Upper lobe of left lung (tissue), 6 donors: ENCODE results near the gene SNX1. TPM values are rescaled to one million over a fixed set of nuclear protein-coding genes. Genes with fewer than 3 reads are reported as not detected.

Source experiments
- ATAC-seq, 2 donors: fragments of 200-7000 bp; cut with Tn5 transposase; one replicate each; pipeline ENCODE4 v1.9.1; 2022; ENCODE audit warnings: mild to moderate bottlenecking in 2 of 2, moderate library complexity in 2 of 2; ENCODE audit not compliant: low FRiP score in 2 of 2
- DNase-seq, 2 donors: peaks; one replicate each; pipeline ENCODE4 v3.0.0-alpha.2; 2019 to 2020
- H3K27ac ChIP-seq, 4 donors: fragments of 200-600 bp; sonication (generic); one replicate each; pipeline ENCODE4 v1.5.1; 2016 to 2019
- H3K27me3 ChIP-seq, 4 donors: fragments of 200-600 bp; sonication (generic); one replicate each; pipeline ENCODE4 v1.5.1; 2017 to 2019
- H3K36me3 ChIP-seq, 4 donors: fragments of 200-600 bp; sonication (generic); one replicate each; pipeline ENCODE4 v1.5.1; 2016 to 2019
- H3K4me1 ChIP-seq, 4 donors: fragments of 200-600 bp; sonication (generic); one replicate each; pipeline ENCODE4 v1.5.1; 2018 to 2019
- H3K4me3 ChIP-seq, 4 donors: fragments of 200-600 bp; sonication (generic); one replicate each; pipeline ENCODE4 v1.5.1; 2017 to 2019; ENCODE audit warnings: mild to moderate bottlenecking in 2 of 4, moderate library complexity in 1 of 4
- H3K9me3 ChIP-seq, 4 donors: fragments of 200-600 bp; sonication (generic); one replicate each; pipeline ENCODE4 v1.5.1; 2018 to 2019
- EP300 ChIP-seq, 4 donors: sonication (generic); formaldehyde crosslinking; IDR thresholded peaks; one replicate each; pipeline ENCODE4 v1.5.1; 2017; ENCODE audit warnings: antibody characterized with exemption in 4 of 4, control low read depth in 2 of 4
- POLR2A ChIP-seq, 4 donors: fragments of 450-650 bp; IDR thresholded peaks; one replicate each; pipeline ENCODE4 v1.5.1; 2016 to 2017; ENCODE audit warnings: antibody characterized with exemption in 4 of 4, mild to moderate bottlenecking in 2 of 4
- POLR2AphosphoS5 ChIP-seq, 2 donors: sonication (generic); formaldehyde crosslinking; IDR thresholded peaks; one replicate each; pipeline ENCODE4 v1.5.1; 2017; ENCODE audit warnings: antibody characterized with exemption in 2 of 2
- WGBS, 2 donors: methylation state at CpG; one replicate each; pipeline ENCODE4 v1.1.5; 2017 to 2018; 5-methylcytosine and 5-hydroxymethylcytosine counted together
- total RNA-seq, 6 donors: library from RNA; depleted of rRNA in 4 of 6; stranded (reverse); fragments of >200 nt in 4 of 6; gene quantifications; one replicate each; pipeline versions ENCODE4 v1.1.0 to v1.2.1, GENCODE V29; 2016 to 2021
- TF ChIP-seq, protein P1 (sequence below), 6 experiments: fragments of 450-650 bp in 4 of 6; fragments of 200-600 bp in 2 of 6; sonication (generic) in 2 of 6; IDR thresholded peaks; one replicate each; pipeline ENCODE4 v1.5.1; 2016 to 2019; ENCODE audit warnings: antibody characterized with exemption in 6 of 6
- donor health status: DM: no; HTN: no; CAD: no; lungs with moderate emphysema.
- donor health status: DM: no; HTN: yes; CAD: no; lungs with severe emphysema.

The SNX1 gene
- total RNA-seq, 6 donors from 2014 or later: 103 to 234 (median 154) TPM

DNA sequence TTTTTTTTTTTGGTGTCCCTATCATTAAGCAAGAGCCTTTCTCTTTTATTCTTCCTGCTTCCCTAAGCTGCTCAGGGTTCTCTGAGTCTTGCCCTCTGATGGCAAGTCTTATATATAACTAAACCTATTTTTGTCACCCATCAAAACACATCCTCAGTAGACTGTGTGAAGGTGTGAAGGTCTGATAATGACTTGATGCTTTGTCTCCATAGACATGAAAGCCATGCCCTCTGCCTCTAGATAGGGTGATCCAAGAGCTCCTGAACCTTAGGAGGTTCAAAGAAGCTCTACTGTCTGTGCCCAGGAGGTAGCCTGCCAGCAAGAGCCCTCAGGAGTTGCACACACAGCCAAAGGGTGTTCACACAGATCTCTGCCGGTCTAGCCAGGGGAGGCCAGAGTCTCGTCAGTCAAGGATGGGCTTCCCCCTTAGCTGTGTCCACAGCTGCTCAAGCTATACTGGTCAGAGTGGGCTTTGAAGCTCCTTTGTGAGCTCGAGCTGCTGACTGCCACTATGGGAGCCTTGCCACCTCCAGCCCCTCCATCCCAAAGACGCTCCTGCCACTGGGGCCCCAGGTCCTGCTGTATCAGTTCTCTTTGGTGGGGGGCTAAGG, 42.7 kb downstream of the SNX1 start:
- 80 to 93% methylated on average over 2 to 3 of the region's 4 CpGs for WGBS, 2 donors
- H3K27ac ChIP-seq: no peak overlapping the region
- H3K27me3 ChIP-seq: no peaks in the 10 kb centered on the region
- no peak for ATAC-seq
- DNase-seq: no peak
- no peaks in the 10 kb centered on the region for H3K9me3 ChIP-seq
- H3K4me1 ChIP-seq: peaks cover 0 to 13% (median 12%) of the 10 kb centered on the region in 4 donors
- no peak overlapping the region for H3K4me3 ChIP-seq
- TF ChIP-seq EP300 (IDR thresholded peaks at IDR 0.05) (no peak), POLR2AphosphoS5 (IDR thresholded peaks at IDR 0.05) (no peak), POLR2A (IDR thresholded peaks at IDR 0.05) (no peak)
- TF ChIP-seq, protein P1, sequence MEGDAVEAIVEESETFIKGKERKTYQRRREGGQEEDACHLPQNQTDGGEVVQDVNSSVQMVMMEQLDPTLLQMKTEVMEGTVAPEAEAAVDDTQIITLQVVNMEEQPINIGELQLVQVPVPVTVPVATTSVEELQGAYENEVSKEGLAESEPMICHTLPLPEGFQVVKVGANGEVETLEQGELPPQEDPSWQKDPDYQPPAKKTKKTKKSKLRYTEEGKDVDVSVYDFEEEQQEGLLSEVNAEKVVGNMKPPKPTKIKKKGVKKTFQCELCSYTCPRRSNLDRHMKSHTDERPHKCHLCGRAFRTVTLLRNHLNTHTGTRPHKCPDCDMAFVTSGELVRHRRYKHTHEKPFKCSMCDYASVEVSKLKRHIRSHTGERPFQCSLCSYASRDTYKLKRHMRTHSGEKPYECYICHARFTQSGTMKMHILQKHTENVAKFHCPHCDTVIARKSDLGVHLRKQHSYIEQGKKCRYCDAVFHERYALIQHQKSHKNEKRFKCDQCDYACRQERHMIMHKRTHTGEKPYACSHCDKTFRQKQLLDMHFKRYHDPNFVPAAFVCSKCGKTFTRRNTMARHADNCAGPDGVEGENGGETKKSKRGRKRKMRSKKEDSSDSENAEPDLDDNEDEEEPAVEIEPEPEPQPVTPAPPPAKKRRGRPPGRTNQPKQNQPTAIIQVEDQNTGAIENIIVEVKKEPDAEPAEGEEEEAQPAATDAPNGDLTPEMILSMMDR (IDR thresholded peaks at IDR 0.05): no peak
- H3K36me3 ChIP-seq: peaks cover 15 to 87% (median 72%) of the 10 kb centered on the region in 4 donors

DNA sequence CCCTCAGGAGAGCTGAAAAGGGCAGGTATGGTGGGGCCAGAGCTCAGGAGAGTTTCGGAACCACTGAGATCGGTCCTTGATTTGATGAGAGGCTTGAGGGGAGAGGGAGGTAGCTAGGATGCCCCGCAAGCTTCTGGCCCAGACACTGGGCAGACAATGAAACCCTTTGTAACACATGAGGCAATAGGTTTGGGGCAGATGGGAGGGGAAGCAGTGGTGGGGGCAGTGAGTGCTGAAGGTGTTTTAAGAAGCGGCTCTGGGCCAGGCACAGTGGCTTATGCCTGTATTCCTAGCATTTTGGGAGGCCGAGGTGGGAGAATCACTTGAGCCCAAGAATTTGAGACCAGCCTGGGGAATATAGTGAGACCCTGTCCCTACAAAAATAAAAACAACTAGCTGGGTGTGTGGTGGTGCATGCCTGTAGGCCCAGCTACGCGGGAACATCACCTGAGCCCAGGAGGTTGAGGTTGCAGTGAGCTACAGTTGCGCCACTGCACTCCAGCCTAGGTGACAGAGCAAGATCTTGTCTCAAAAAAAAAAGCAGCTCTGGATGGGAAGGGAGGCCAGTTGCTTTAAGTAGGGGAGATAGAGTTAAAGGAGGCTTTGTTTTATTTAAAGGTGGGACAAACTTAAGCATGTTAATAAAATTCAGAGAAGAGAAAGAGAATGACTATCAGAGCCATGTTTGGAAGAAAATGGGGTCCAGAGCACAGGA, 46.2 kb downstream of the SNX1 start:
- Histone ChIP-seq H3K27me3 (no peaks in the 10 kb centered on the region), H3K4me3 (no peak overlapping the region), H3K4me1 (no peaks in the 10 kb centered on the region), H3K9me3 (no peaks in the 10 kb centered on the region), H3K27ac (no peak overlapping the region), H3K36me3 (peaks cover 9 to 82% (median 53%) of the 10 kb centered on the region in 4 donors)
- WGBS, 2 donors: 95 to 99% methylated on average over 8 of the region's 8 CpGs
- TF ChIP-seq, protein P1 (IDR thresholded peaks at IDR 0.05): no peak
- TF ChIP-seq POLR2AphosphoS5 (IDR thresholded peaks at IDR 0.05) (no peak), EP300 (IDR thresholded peaks at IDR 0.05) (no peak), POLR2A (IDR thresholded peaks at IDR 0.05) (no peak)
- DNase-seq (no peak), ATAC-seq (no peak)

DNA sequence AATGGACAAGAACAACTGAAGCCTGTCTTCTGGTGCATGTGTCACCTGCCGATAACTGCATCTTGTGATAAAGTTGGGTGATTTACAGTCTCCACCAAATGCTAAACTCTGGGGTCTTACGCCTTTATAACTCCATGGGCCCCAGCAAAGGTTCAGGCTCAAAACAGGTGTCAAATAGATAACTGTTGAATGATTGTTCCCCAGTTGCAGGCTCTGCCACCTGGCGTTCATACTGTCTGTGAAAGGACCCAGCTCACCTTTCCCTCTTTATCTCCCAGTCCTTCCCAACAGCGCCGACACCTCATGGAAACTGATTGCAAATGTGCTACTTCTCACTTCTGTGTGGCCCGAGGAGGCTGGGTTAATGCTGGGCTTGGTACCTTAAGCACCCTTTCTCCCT, 47.5 kb downstream of the SNX1 start:
- peaks cover 3 to 69% (median 41%) of the 10 kb centered on the region in 4 donors for H3K36me3 ChIP-seq
- no peak for TF ChIP-seq POLR2A (IDR thresholded peaks at IDR 0.05)
- TF ChIP-seq POLR2AphosphoS5 (IDR thresholded peaks at IDR 0.05): no peak
- TF ChIP-seq, protein P1 (IDR thresholded peaks at IDR 0.05): no peak
- no peak for TF ChIP-seq EP300 (IDR thresholded peaks at IDR 0.05)
- DNase-seq (no peak), ATAC-seq (no peak)
- no peak overlapping the region for H3K4me3 ChIP-seq
- H3K9me3 ChIP-seq: no peaks in the 10 kb centered on the region
- H3K4me1 ChIP-seq: no peaks in the 10 kb centered on the region
- no peaks in the 10 kb centered on the region for H3K27me3 ChIP-seq
- 83 to 95% methylated on average over 6 of the region's 6 CpGs for WGBS, 2 donors
- no peak overlapping the region for H3K27ac ChIP-seq

DNA sequence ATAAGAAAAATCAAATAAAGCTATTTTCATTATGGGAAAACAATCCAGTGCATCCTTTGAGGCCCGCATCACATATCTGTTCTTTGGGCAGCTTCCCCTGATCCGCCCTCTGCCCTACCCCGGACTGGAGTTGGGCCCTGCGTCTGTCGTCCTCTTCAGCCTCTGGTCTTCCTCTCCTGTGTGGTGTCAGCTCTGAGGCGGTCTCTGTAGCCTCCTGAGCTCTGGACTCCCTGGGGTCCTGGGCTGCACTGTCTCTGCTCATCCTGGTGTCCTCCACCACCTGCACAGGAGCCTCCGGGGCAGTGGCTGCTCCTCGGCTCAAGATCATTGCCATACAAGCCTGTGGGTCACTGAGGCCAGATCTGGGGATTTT, 48.4 kb downstream of the SNX1 start:
- ATAC-seq (no peak), DNase-seq (no peak)
- Histone ChIP-seq H3K4me1 (no peaks in the 10 kb centered on the region), H3K27ac (no peak overlapping the region), H3K4me3 (no peak overlapping the region), H3K36me3 (peaks cover 3 to 62% (median 35%) of the 10 kb centered on the region in 4 donors), H3K9me3 (no peaks in the 10 kb centered on the region), H3K27me3 (no peaks in the 10 kb centered on the region)
- TF ChIP-seq POLR2AphosphoS5 (IDR thresholded peaks at IDR 0.05) (no peak), POLR2A (IDR thresholded peaks at IDR 0.05) (no peak)
- 79 to 84% methylated on average over 6 to 8 of the region's 8 CpGs for WGBS, 2 donors

DNA sequence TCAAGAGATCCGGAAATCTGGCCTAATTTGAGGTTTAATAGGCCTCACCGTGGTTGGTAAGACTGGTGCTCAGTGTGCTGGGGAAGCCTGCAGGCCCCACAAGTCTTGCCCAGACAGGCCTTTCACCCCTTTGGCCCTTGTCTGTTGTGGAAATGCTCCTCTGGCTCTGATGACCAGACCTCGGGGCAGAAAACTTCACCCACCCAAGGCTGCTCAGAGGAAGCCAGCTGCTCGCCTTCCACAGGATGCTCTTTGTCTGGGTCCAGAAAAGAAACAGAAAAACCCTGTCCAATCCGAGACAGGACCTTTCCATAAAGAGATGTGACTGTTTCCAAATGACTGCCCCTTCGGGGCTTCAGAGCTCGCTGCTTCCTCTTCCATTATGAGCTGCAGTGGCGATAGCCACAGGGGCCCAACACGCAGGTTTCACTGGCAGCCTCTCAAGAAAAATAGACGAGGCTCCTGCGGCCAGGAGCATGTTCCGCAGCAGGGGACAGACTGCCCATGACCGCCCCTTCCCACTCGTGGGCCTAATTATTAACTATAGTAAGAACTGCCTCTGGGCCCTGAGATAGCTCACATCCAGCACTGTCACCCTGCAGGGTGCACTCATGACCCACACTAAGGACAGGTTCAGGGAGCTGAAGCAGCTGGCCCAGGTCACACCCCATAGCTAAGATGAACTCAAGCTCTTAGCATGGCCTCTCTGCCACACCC, 48.9 kb downstream of the SNX1 start:
- Histone ChIP-seq H3K36me3 (peaks cover 3 to 62% (median 35%) of the 10 kb centered on the region in 4 donors), H3K9me3 (no peaks in the 10 kb centered on the region), H3K4me1 (no peaks in the 10 kb centered on the region), H3K27ac (no peak overlapping the region), H3K27me3 (no peaks in the 10 kb centered on the region), H3K4me3 (no peak overlapping the region)
- 80 to 89% methylated on average over 12 to 14 of the region's 14 CpGs for WGBS, 2 donors
- ATAC-seq (no peak), DNase-seq (no peak)
- TF ChIP-seq, protein P1 (IDR thresholded peaks at IDR 0.05): no peak
- TF ChIP-seq EP300 (IDR thresholded peaks at IDR 0.05): no peak
- TF ChIP-seq POLR2AphosphoS5 (IDR thresholded peaks at IDR 0.05): peak in 1 of 2 donors; percentile 6
- no peak for TF ChIP-seq POLR2A (IDR thresholded peaks at IDR 0.05)
